ENCODE measurements around the gene TAF8.
"Not testable (repeated sequence)": the region's sequence is repeated elsewhere in the genome, so short reads cannot be mapped to it uniquely, and the experiment has no call there.

TAF8 gene

DNA sequence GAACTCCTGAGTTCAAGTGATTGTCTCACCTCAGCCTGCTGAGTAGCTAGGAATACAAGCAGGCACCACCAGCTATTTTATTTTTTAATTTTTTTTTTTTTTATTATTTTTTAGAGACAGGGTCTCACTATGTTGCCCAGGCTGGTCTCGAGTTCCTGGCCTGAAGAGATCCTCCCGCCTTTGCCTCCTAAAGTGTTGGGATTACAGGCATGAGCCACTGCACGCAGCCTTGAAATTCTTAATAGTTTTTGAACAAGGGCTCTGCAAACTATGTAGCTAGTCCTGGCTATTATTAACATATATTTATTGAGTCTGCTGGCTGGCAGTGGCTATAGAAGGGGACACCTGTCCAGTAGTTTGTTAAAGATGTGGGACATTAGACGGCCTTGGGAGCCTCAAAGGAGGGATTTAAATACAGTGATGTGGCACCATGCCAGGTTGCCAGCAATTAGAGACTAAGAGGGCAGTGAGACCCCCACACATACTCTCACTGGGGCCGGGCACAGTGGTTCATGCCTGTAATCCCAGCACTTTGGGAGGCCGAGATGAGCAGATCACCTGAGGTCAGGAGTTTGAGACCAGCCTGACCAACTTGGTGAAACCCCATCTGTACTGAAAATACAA lies 21.1 kb upstream of the TAF8 start:
- no peak for DNase-seq

- no peak for DNase-seq
Measured at GRCh38 chr6:42029881-42030280, 20.4 kb upstream of the TAF8 start.

DNA sequence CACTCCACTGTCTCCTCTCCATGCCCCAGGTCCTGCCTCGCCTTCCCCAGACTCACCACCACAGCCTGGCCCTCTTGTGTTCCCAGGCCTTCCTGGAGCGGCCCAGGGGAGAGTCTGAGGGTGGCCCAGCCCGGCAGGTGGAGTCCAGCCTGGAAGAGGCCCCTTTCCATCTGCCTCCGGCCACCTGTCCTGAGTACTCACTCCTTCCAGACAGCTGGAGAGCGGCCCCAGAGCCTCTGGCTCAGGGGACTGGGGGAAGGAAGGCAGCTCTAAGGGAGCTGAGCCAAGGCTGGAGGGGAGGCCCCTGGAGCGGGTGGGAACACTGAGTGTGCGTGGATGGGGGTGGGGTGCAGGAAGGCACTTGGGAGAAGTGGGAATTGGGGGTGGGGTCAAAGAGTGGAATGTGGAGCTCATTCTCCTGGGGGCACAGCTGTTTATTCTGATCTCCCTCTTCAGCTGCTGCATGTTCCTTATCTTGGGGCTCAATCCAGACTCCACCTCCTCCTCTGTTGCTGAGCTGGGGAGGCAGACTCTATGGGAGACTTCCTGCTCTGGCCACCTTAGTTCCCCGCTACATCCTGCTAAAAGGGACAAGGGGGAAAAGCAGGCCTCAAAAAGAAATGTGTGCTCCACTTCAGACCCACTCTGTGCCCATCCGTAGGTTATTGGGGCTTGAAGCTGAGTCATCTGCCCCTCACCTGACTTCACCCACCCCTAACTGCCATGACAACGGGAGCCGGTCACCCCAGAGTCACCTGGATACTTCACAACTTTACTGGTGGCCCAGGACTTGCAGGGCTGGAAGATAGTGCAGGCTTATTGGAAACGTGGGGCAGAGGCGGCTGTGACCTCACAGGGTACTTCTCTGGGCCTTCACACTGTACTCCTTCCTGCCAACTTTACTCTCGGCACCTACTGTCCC lies 19.5 kb upstream of the TAF8 start:
- peak; percentile 27 for DNase-seq

- no peak for DNase-seq
Measured at GRCh38 chr6:42032366-42032765, 18.0 kb upstream of the TAF8 start.

DNA sequence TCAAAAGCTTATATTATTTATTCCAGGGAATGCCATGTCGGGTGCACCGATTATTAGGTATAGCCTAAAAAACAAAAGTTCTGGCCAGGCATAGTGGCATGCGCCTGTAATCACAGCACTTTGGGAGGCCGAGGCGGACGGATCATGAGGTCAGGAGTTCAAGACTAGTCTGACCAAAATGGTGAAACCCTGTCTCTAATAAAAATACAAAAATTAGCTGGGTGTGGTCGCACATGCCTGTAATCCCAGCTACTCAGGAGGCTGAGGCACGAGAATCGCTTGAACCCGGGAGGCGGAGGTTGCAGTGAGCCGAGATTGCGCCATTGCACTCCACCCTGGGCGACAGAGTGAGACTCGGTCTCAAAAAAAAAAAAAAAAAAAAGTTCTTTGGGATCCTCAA lies 12.7 kb upstream of the TAF8 start:
- DNase-seq, result not testable (repeated sequence)

- DNase-seq, result no peak
Measured at GRCh38 chr6:42038163-42038562, 12.2 kb upstream of the TAF8 start.

GRCh38 chr6:42038811-42039408 lies 11.4 kb upstream of the TAF8 start:
- no peak for DNase-seq

- DNase-seq, result no peak
Measured at GRCh38 chr6:42040856-42041480, 9.4 kb upstream of the TAF8 start.

- DNase-seq, result no peak
Measured at GRCh38 chr6:42041481-42042053, 8.8 kb upstream of the TAF8 start.

DNA sequence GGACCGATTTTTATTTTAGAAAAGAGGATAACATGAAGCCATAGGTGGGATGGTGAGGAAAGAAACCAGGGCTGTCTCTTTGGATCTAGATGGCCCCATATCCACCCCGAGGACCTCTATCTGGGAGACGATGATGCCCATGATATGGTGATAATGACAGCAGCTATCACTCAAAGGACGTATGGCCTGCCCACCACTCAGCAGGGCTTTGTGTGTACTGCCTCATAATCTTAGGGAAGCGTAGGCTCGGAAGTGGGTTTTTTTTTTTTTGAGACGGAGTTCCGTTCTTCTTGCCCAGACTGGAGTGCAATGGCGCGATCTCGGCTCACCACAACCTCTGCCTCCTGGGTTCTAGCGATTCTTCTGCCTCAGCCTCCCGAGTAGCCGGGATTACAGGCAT lies 8.2 kb upstream of the TAF8 start:
- no peak for DNase-seq

DNA sequence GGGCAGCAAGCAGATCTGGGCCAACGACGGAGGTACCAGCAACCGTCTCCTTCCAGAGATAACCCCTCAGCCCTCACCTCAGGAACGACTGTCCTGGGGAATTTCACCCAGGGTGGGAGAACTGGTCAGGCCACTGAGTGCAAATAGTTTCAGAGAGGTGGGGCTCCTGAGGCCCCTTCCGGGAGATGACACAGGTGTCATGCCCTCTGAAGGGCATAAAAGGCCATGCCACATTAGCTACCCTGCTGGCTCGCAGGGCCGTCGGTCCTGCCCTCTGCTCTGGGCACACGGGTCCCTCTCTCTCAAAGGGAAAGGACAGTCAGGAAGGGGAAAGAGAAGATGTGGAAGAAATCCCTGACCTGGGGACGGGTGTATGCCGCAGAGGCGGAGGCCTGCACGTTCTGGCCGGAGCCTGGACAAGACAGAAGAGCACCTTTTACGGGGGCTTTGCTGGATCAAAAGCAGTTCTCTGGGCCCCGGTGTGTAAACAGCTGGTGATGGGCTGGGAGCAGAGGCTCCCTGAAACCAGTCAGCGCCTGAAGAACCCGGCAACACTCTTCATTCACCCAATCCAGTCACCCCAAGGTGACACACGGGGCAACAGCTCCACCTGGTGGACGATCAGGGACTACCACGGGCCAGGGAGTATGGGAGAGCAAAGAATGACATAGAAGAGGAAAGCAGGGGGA lies 6.4 kb upstream of the TAF8 start:
- DNase-seq, result peak; percentile 57

DNA sequence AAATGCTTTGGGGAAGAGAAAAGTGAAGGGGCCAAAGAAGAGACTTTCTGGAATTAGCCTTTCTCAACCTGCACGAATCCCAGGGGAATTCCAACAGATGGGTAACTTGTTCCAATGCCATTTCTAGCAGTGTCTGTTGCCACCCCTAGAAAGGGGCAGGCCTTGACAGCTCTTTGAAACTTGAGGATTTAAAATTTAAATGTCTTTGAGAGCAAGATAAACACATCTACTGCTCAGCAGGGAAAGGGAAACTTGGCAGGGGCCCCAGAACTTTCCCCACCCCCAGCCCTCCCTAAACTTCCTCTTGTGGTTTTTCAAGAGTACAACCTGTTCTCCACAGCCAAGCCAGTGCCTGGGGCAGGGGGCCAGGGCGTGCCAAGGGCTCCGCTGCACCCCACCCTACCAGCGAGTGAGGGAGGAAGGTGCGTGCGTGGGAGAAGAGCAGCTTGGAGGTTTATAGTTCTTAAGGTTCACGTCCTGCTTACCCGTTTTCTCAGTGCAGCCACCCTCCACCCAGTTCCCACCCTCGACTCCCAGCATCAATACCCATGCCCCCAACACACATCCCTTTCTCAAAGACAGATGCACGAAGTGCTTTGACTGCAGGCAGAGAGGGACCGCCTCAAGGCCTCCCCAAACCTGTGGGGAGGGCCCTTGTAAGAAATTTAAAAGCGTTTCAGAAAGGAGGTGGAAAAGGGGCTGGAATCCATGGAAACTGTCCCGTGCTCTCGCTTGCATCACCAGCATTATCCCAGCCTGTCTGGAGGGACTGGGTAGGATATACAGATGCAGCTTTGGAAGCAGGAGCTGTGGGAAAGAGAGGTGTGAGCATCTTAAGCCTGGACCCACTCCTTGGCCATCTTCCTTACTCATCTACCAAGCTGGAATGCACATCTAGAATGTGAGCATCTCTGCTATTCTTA lies 4.5 kb upstream of the TAF8 start:
- peak; percentile 58 for DNase-seq

- no peak for DNase-seq
Measured at GRCh38 chr6:42046464-42047212, 3.7 kb upstream of the TAF8 start.

DNA sequence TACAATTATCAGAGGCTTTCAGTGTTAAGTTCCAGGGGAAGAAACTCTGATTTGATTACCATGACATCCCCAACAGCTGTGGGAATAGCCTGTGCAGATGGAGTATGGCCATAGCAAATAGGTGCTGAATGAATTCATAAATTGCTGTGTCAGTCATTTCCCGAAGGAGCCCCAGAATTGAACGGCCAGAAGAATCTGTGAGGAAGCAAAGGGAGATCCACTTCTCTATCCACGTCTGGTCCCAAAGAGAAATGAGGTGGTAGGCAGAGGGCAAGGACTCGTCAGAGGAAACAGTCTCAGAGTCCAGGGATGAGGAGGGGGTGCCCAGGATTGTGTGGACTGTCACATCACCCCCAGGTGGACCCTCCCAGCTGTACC lies 3.1 kb upstream of the TAF8 start:
- no peak for DNase-seq

GRCh38 chr6:42047790-42048405 lies 2.4 kb upstream of the TAF8 start:
- no peak for DNase-seq

DNA sequence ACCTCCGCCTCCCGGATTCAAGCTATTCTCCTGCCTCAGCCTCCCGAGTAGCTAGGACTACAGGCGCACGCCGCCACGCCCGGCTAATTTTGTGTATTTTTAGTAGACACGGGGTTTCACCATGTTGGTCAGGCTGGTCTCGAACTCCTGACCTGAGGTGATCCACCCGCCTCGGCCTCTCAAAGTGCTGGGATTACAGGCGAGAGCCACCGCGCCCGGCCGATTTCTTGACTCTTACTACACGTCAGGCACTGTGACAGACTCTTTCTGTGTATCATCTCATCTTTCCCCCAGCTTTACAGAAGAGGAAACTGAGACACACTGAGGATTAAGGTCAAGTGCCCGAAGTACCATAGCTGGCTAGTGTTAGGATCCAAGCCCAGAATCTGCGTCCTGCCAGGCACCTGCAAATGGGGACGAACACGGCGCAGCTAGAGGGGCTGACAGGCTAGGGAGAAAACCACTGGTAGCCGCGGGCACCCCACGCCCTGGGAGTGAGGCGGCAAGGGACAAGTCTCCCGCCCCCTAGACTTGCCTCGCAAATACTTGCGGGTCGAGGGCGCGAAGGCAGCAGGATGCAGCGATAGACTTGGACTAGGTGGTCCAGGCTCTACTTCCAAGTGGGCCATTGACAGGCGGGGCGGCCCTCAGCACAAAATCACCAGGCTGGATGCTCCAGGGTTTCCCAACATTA lies 1.1 kb upstream of the TAF8 start:
- no peak for DNase-seq

DNA sequence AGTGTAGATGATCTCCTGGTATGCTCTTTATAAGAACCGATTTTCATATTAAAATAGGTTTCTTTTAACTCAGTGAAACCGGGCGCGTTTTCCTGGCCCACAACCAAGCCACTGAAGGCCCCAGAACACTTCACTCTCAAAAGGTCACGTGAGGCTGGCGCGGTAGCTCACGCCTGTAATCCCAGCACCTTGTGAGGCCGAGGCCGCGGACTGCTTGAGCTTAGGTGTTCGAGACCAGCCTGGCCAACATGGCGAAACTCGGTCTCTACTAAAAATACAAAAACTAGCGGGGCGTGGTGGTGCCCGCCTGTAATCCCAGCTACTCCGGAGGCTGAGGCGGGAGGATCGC lies 402 bp upstream of the TAF8 start:
- no peak for DNase-seq

- no peak for DNase-seq
Measured at GRCh38 chr6:42051268-42051653, 937 bp downstream of the TAF8 start.

- no peak for DNase-seq
Measured at GRCh38 chr6:42053601-42054000, 3.3 kb downstream of the TAF8 start.

GRCh38 chr6:42059743-42060142 lies 9.4 kb downstream of the TAF8 start:
- DNase-seq, result no peak
